Effector CD4-positive, alpha-beta T cell (primary cell): Measurements from ENCODE around the gene NELL2.

Source experiments
- DNase-seq: peaks from one replicate; pipeline ENCODE4 v3.0.0-alpha.2; 2020

The NELL2 gene

GRCh38 chr12:44603701-44604100 is 272.4 kb downstream of the NELL2 start:
- no peak for DNase-seq

DNA sequence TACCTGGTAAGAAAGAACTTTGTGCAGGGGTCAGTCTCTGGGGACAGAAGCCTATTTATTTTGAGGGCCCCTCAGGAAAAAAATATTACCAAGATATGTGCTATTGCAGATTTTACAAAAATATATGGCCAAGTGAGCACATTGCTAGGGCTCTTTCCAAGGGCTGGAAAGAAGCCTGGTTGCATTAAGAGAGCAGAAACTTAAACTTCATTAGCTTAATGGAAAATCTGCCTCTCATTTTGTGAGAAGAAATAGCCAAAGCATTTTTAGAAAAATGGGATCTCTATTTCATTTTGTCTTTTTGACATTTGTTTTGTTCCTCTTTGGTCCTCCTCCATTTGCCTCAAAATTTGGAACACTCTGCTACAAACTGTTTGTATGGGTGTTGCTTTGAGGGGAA is 283.5 kb downstream of the NELL2 start:
- no peak for DNase-seq

- no peak for DNase-seq
Measured at GRCh38 chr12:44589697-44590096, 286.4 kb downstream of the NELL2 start.

- no peak for DNase-seq
Measured at GRCh38 chr12:44588651-44589050, 287.5 kb downstream of the NELL2 start.

DNA sequence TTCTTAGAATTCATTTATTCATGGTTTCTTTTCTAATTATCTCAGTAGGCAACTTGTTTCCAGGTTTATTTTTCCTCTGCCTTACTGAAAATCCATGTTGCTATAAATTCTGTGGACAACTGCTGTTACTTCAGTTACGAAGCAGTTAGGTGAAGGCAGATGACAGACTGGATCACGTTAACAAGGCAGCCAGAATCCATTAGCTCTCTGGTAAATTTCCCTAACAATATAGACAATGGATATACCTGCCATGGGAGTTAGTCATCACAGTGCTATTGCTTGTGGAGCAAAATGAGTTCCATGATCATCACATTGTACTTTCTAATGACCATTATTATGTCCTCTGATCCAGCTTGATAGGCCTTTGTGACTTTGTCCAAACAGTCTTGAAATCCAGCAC is 291.5 kb downstream of the NELL2 start:
- no peak for DNase-seq

GRCh38 chr12:44582521-44582920 is 293.6 kb downstream of the NELL2 start:
- no peak for DNase-seq

DNA sequence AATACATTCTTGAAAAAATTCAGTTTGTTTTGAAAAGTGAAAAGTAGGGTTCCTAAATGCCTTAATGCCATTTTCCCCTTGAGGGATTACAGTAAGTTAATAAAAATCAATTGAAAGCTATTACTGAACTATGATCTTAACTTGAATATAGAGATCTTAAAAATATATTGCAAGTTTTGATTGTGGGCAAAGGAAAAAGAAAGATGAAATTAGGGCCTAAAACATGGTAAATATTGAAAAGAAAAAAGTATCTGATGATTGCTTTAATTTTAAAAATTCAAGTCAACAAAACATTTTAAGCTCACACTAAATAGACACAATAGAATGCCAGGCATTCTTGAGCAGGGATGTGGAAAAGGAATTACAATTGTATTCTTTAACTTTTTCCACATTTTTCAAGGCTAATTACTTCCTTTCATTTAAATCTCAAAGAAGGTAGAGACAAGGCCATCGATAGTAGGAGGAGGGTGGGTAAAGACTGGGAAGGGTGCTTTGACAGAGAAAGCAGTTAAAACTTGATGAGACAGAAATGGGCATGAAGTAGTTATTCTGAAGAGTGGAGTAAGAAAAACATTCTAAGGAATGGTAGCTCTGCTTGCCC is 294.4 kb downstream of the NELL2 start:
- no peak for DNase-seq

- no peak for DNase-seq
Measured at GRCh38 chr12:44574586-44574985, 301.5 kb downstream of the NELL2 start.

DNA sequence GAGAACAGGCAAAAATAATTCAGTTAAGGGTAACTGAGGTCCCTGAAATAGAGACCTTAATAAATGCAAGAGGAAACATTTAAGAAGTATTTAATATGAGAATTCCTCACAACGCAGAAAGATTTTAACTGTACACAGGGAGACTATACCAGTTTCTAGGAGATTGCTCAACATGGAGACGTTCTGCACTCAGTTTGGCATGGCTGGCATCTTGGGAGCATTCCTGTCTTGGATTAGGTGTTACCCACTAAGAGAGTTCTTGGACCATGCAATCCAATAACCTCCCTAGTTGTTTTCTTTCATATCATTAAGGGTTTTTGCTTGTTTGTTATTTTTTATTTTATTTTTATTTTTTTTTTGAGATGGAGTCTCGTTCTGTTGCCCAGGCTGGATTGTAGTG is 302.4 kb downstream of the NELL2 start:
- no peak for DNase-seq

DNA sequence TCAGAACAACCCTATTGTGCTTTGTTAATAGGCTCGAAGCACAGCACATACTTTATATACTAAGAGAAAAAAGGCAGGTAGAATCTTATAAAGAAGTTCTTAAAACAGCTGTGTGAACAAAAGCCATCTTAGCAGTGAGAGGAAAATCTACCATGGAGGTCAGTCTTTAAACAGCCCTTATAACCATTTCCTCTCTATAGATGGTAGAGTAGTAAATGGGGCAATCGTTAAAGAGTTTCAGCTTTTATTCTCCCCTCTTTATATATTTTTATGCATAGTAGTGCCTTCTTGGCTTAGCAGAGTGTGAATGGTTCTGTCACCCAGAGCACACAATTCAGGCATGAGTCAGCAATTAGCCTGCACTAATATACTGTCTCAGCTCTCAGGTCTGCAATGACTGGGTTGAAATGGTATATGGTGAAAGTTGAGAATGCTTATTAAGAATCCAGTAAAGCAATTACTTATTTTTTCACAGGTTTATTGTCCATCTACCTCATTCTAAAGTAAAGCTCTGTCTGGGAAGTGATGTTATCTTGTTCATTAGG is 305.0 kb downstream of the NELL2 start:
- no peak for DNase-seq

DNA sequence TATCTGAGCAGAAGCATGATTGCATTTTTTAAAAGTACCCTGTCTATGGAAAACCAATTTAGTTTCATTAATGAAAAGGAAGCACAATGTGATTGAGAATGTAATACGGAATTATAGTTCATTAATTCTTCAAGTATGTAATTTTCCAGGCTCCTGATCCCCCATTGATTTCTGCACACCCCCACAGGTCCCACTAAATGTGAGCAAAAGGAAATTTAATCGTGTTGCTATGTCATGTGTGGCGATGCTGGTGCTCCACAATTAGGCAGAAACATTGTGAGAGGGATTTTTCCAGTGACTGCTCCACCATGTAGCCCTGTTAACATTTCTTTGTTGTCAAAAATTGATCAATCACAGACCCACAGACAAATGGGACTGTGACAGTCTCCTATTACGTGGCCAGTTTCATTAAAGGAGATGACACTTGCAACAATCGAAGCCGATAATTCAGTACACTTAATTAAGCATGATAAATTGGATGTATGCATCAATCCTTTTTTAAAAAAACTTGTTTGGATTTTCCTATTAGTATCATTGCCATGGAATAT is 306.0 kb downstream of the NELL2 start:
- no peak for DNase-seq

- DNase-seq = no peak
Measured at GRCh38 chr12:44565163-44565562, 311.0 kb downstream of the NELL2 start.

DNA sequence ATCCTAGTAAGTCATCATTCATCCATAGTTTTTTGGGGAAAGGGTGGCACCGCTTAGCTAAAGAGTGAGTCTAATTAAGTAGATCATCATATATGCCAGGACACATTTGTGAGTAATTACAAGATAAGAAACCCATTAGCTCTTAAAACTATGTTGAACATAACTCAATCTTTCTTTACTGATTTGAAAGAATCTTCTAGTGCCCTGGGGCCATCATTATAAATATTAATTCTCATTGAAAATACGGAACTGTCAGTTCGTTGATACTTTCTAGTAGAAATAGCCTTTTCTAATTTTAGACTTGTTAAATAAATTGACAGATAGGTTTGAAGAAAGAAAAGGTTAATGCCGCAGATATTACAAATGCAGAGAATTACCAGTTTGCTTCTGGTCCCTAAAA is 312.6 kb downstream of the NELL2 start:
- no peak for DNase-seq

- DNase-seq = no peak
Measured at GRCh38 chr12:44558340-44559100, 317.6 kb downstream of the NELL2 start.

DNA sequence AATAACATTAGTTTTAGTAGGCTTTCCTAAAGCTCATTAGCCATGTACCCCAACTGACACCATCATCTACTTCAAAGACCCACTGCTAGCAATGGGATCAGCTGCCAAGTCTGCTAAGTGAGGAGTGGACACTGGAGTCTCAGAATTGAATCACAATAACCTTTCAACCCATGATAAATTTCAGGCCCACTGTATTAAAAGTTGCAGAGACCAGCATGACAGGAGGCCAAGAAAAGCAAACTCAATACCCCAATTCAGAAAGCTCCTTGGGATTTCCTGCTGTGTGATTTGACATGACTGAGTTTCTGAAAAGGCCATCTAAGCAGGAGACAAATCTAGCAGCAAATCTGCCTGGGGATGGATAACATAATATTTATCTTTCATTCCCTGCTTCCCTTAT is 320.7 kb downstream of the NELL2 start:
- no peak for DNase-seq

GRCh38 chr12:44551631-44552030 is 324.5 kb downstream of the NELL2 start:
- no peak for DNase-seq

- DNase-seq = no peak
Measured at GRCh38 chr12:44550377-44550776, 325.7 kb downstream of the NELL2 start.

- DNase-seq = no peak
Measured at GRCh38 chr12:44546060-44546459, 330.1 kb downstream of the NELL2 start.

GRCh38 chr12:44544018-44544417 is 332.1 kb downstream of the NELL2 start:
- DNase-seq = no peak

DNA sequence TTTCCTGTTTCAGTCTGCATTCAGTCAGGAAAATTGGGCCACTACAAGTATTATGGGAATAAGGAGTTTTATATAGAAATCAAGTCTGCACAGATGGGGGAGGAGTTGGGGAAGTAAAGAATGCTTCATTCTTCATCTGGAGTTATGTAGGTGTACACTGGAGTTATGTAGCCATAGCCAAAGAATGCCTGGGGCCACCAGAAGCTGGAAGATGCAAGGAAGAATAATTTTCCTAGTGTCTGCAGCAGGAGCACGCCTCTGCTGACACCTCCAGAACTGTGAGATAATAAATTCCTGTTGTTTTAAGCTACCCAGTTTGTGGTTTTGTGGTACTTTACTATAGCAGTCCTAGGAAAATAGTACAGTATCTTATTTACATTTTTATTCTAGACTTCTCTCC is 333.4 kb downstream of the NELL2 start:
- no peak for DNase-seq

DNA sequence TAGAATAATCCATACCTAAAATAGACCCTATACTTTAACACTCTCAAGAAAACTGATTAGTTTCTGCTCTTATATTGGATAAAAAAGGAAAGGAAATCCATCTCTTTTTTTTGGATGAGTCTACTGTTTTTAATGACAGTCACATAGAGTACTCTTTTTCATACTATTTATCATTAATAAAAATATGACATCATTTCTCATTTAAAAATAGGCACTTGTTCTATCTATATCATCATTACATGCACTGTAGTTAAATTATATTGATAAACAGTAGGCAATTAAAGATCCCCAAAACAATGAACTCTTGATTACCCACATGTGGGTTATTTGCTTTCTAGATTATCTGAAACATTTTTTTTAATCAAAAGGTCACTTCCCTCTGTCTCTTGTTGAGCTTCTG is 338.8 kb downstream of the NELL2 start:
- no peak for DNase-seq

DNA sequence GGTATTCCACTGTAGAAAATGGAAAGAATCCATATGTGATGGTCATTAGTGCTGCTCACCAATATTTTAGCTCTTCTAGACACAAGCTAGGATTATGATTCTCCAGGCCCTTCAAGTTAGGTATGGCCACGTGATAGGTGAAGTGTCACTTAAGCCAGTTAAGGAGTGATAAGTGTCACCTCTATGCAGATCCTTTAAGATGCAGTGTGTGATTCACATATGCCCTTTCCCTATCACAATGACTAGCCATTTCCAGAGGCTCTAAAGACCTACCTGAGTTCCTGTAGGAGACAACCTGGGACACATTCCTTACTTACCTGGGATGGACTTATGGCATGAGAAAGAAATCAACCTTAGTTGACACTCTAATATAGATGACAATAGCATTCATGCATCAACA is 343.2 kb downstream of the NELL2 start:
- no peak for DNase-seq

DNA sequence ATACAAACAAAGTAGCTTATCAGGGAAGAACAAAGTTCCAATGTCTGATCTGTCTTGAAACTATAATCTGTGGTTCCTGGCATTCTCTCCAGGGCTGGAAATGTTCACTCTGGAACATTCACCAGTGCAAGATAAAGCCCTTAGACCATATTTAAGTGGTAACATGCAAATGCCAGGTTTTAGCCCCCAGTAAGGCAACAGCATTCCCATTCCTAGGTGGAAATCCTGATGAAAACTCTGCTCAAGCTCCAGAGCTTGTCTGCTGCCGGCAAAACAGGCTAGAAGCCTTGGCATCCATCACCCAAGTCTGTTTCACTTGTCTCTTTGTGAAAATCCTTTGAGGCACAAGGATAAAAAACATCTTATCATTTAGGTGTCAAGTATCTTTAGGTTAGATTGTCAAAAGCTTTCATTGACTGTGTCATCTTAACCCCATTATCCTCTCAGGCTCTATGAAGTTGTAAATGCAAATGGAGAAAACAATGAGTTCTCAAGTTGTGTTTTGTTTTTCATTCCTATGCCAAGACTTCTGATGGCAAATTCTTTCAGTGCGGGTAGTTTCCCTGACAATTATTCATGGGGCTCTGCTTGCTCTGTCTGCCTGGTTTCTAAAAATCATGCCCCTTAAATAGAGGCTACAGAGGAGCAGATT is 344.7 kb downstream of the NELL2 start:
- DNase-seq = no peak
